Activated naive CD8-positive, alpha-beta T cell treated with anti-CD3 and anti-CD28 coated beads for 36 hours (primary cell): ENCODE measurements around the gene OLFML3. TPM values are rescaled to one million over a fixed set of nuclear protein-coding genes. Genes with fewer than 3 reads are reported as not detected.
"Not testable (repeated sequence)": the region's sequence is repeated elsewhere in the genome, so short reads cannot be mapped to it uniquely, and the experiment has no call there.

ENCODE experiments used
- DNase-seq: peaks from one replicate; pipeline ENCODE4 v3.0.0; 2021
- H3K27ac Mint-ChIP-seq: one replicate; pipeline ENCODE4 v1.8.0; 2022; ENCODE audit warnings: mild to moderate bottlenecking, moderate library complexity, mixed read lengths
- H3K27me3 Mint-ChIP-seq: one replicate; pipeline ENCODE4 v1.8.0; 2022; ENCODE audit warnings: mild to moderate bottlenecking, mixed read lengths
- H3K36me3 Mint-ChIP-seq: one replicate; pipeline ENCODE4 v1.8.0; 2021; ENCODE audit warnings: mild to moderate bottlenecking, mixed read lengths
- H3K4me1 Mint-ChIP-seq: one replicate; pipeline ENCODE4 v1.8.0; 2021; ENCODE audit warnings: mixed read lengths
- H3K4me3 Mint-ChIP-seq: one replicate; pipeline ENCODE4 v1.8.0; 2022; ENCODE audit warnings: mild to moderate bottlenecking, moderate library complexity, mixed read lengths
- H3K9me3 Mint-ChIP-seq: one replicate; pipeline ENCODE4 v1.8.0; 2022; ENCODE audit warnings: mixed read lengths
- total RNA-seq, 2 experiments: library from RNA; stranded (reverse); gene quantifications; one replicate each; pipeline ENCODE4 v1.2.3, GENCODE V29; 2021

The OLFML3 gene
- total RNA-seq, 2 experiments from 2014 or later = 0.20 TPM; not detected in 1

- Mint-ChIP-seq H3K36me3 (peaks cover 34% of the 10 kb centered on the region), H3K27ac (no peak overlapping the region)
- DNase-seq = no peak
Measured at GRCh38 chr1:113943028-113943811, 36.1 kb upstream of the OLFML3 start.

GRCh38 chr1:113945329-113945728, 33.9 kb upstream of the OLFML3 start:
- no peak for DNase-seq
- H3K4me3 Mint-ChIP-seq = no peak overlapping the region
- H3K27me3 Mint-ChIP-seq = no peaks in the 10 kb centered on the region
- H3K36me3 Mint-ChIP-seq = peaks cover 39% of the 10 kb centered on the region
- H3K27ac Mint-ChIP-seq = no peak overlapping the region
- peaks cover 71% of the 10 kb centered on the region for H3K4me1 Mint-ChIP-seq
- no peaks in the 10 kb centered on the region for H3K9me3 Mint-ChIP-seq

More at GRCh38 chr1:113943028-113943811, 36.1 kb upstream of the OLFML3 start:
- Mint-ChIP-seq H3K9me3 (no peaks in the 10 kb centered on the region), H3K4me1 (peaks cover 75% of the 10 kb centered on the region), H3K27me3 (no peaks in the 10 kb centered on the region), H3K4me3 (no peak overlapping the region)

- Mint-ChIP-seq H3K36me3 (peaks cover 38% of the 10 kb centered on the region), H3K4me1 (peaks cover 69% of the 10 kb centered on the region), H3K9me3 (no peaks in the 10 kb centered on the region), H3K27ac (peak overlapping the region; percentile 63), H3K4me3 (no peak overlapping the region), H3K27me3 (no peaks in the 10 kb centered on the region)
- DNase-seq = no peak
Measured at GRCh38 chr1:113946112-113946511, 33.2 kb upstream of the OLFML3 start.

- H3K27me3 Mint-ChIP-seq = no peaks in the 10 kb centered on the region
- peaks cover 40% of the 10 kb centered on the region for H3K36me3 Mint-ChIP-seq
- no peak for DNase-seq
- peak overlapping the region; percentile 60 for H3K4me3 Mint-ChIP-seq
- peak overlapping the region; percentile 80 for H3K27ac Mint-ChIP-seq
- no peaks in the 10 kb centered on the region for H3K9me3 Mint-ChIP-seq
- peaks cover 73% of the 10 kb centered on the region for H3K4me1 Mint-ChIP-seq
Measured at GRCh38 chr1:113946678-113947387, 32.4 kb upstream of the OLFML3 start.

GRCh38 chr1:113947388-113948107, 31.7 kb upstream of the OLFML3 start:
- Mint-ChIP-seq H3K27me3 (no peaks in the 10 kb centered on the region), H3K9me3 (no peaks in the 10 kb centered on the region), H3K27ac (peak overlapping the region; percentile 80), H3K4me3 (peak overlapping the region; percentile 60), H3K36me3 (peaks cover 38% of the 10 kb centered on the region), H3K4me1 (peaks cover 70% of the 10 kb centered on the region)
- DNase-seq = no peak

- Mint-ChIP-seq H3K27ac (peak overlapping the region; percentile 80), H3K4me1 (peaks cover 71% of the 10 kb centered on the region), H3K36me3 (peaks cover 36% of the 10 kb centered on the region), H3K4me3 (peak overlapping the region; percentile 50)
- H3K27me3 Mint-ChIP-seq, DNase-seq, H3K9me3 Mint-ChIP-seq: not testable (repeated sequence)
Measured at GRCh38 chr1:113948151-113948550, 31.1 kb upstream of the OLFML3 start.

- peaks cover 68% of the 10 kb centered on the region for H3K4me1 Mint-ChIP-seq
- H3K4me3 Mint-ChIP-seq = no peak overlapping the region
- H3K36me3 Mint-ChIP-seq = peaks cover 41% of the 10 kb centered on the region
- no peaks in the 10 kb centered on the region for H3K9me3 Mint-ChIP-seq
- no peaks in the 10 kb centered on the region for H3K27me3 Mint-ChIP-seq
- DNase-seq = no peak
- H3K27ac Mint-ChIP-seq = peak overlapping the region; percentile 80
Measured at GRCh38 chr1:113949007-113949406, 30.3 kb upstream of the OLFML3 start.

- Mint-ChIP-seq H3K27me3 (no peaks in the 10 kb centered on the region), H3K4me1 (peaks cover 67% of the 10 kb centered on the region), H3K9me3 (no peaks in the 10 kb centered on the region), H3K36me3 (peaks cover 40% of the 10 kb centered on the region), H3K4me3 (no peak overlapping the region), H3K27ac (no peak overlapping the region)
- no peak for DNase-seq
Measured at GRCh38 chr1:113950908-113951307, 28.4 kb upstream of the OLFML3 start.

- Mint-ChIP-seq H3K36me3 (peaks cover 45% of the 10 kb centered on the region), H3K4me1 (peaks cover 63% of the 10 kb centered on the region), H3K4me3 (no peak overlapping the region), H3K27ac (peak overlapping the region; percentile 6), H3K27me3 (no peaks in the 10 kb centered on the region), H3K9me3 (no peaks in the 10 kb centered on the region)
- no peak for DNase-seq
Measured at GRCh38 chr1:113951719-113952118, 27.6 kb upstream of the OLFML3 start.

- Mint-ChIP-seq H3K27me3 (no peaks in the 10 kb centered on the region), H3K9me3 (no peaks in the 10 kb centered on the region), H3K36me3 (peaks cover 36% of the 10 kb centered on the region), H3K27ac (no peak overlapping the region), H3K4me3 (no peak overlapping the region), H3K4me1 (peaks cover 27% of the 10 kb centered on the region)
- no peak for DNase-seq
Measured at GRCh38 chr1:113957984-113958383, 21.3 kb upstream of the OLFML3 start.

GRCh38 chr1:113958691-113959090, 20.6 kb upstream of the OLFML3 start:
- peaks cover 36% of the 10 kb centered on the region for H3K36me3 Mint-ChIP-seq
- no peak overlapping the region for H3K27ac Mint-ChIP-seq
- DNase-seq = no peak
- H3K4me3 Mint-ChIP-seq = no peak overlapping the region
- no peaks in the 10 kb centered on the region for H3K9me3 Mint-ChIP-seq
- H3K27me3 Mint-ChIP-seq = no peaks in the 10 kb centered on the region
- peaks cover 27% of the 10 kb centered on the region for H3K4me1 Mint-ChIP-seq

- no peaks in the 10 kb centered on the region for H3K27me3 Mint-ChIP-seq
- DNase-seq = no peak
- H3K9me3 Mint-ChIP-seq = no peaks in the 10 kb centered on the region
- peaks cover 31% of the 10 kb centered on the region for H3K36me3 Mint-ChIP-seq
- H3K4me3 Mint-ChIP-seq = no peak overlapping the region
- no peak overlapping the region for H3K27ac Mint-ChIP-seq
- peaks cover 9% of the 10 kb centered on the region for H3K4me1 Mint-ChIP-seq
Measured at GRCh38 chr1:113963281-113963906, 15.9 kb upstream of the OLFML3 start.

GRCh38 chr1:113965703-113966412, 13.4 kb upstream of the OLFML3 start:
- Mint-ChIP-seq H3K27me3 (no peaks in the 10 kb centered on the region), H3K4me1 (peaks cover 8% of the 10 kb centered on the region), H3K4me3 (no peak overlapping the region), H3K27ac (no peak overlapping the region), H3K36me3 (peaks cover 52% of the 10 kb centered on the region), H3K9me3 (no peaks in the 10 kb centered on the region)
- DNase-seq = no peak

- no peak for DNase-seq
- Mint-ChIP-seq H3K4me3 (no peak overlapping the region), H3K9me3 (no peaks in the 10 kb centered on the region), H3K27me3 (no peaks in the 10 kb centered on the region), H3K36me3 (peaks cover 42% of the 10 kb centered on the region), H3K4me1 (peaks cover 46% of the 10 kb centered on the region), H3K27ac (peak overlapping the region; percentile 36)
Measured at GRCh38 chr1:113972954-113973353, 6.3 kb upstream of the OLFML3 start.
